NCI-H82 treated with DMSO at 0.1 percent for 48 hours (cell line): ENCODE data around the gene MGAT1.
"Not testable (repeated sequence)": the region's sequence is repeated elsewhere in the genome, so short reads cannot be mapped to it uniquely, and the experiment has no call there.

Experiments
- DNase-seq: peaks from one replicate; lab custom pipeline; 2025; ENCODE audit not compliant: unreplicated experiment; lab: John Stamatoyannopoulos, UW

The MGAT1 gene

GRCh38 chr5:180802325-180803180 lies at the start of gene MGAT1:
Gene MGAT1 (minus strand): TSS chr5:180802806. CDS start chr5:180792971, 9,835 bp downstream.
- DNase-seq: no peak

- no peak for DNase-seq
Observed at GRCh38 chr5:180850434-180851078, 48.0 kb upstream of the MGAT1 start.

GRCh38 chr5:180849827-180850226 lies 47.2 kb upstream of the MGAT1 start:
- DNase-seq: no peak

GRCh38 chr5:180848878-180849277 lies 46.3 kb upstream of the MGAT1 start:
- no peak for DNase-seq

GRCh38 chr5:180848265-180848664 lies 45.7 kb upstream of the MGAT1 start:
- DNase-seq: no peak

- no peak for DNase-seq
Observed at GRCh38 chr5:180847026-180847425, 44.4 kb upstream of the MGAT1 start.

- no peak for DNase-seq
Observed at GRCh38 chr5:180844858-180845257, 42.3 kb upstream of the MGAT1 start.

GRCh38 chr5:180844432-180844831 lies 41.8 kb upstream of the MGAT1 start:
- DNase-seq: no peak

- no peak for DNase-seq
Observed at GRCh38 chr5:180839935-180840334, 37.3 kb upstream of the MGAT1 start.

- no peak for DNase-seq
Observed at GRCh38 chr5:180839227-180839626, 36.6 kb upstream of the MGAT1 start.

GRCh38 chr5:180837478-180837877 lies 34.9 kb upstream of the MGAT1 start:
- DNase-seq: no peak

- no peak for DNase-seq
Observed at GRCh38 chr5:180832638-180833068, 30.0 kb upstream of the MGAT1 start.

- no peak for DNase-seq
Observed at GRCh38 chr5:180831139-180832093, 28.8 kb upstream of the MGAT1 start.

GRCh38 chr5:180830253-180831138 lies 27.9 kb upstream of the MGAT1 start:
- peak; percentile 84 for DNase-seq

GRCh38 chr5:180829726-180830125 lies 27.1 kb upstream of the MGAT1 start:
- no peak for DNase-seq

GRCh38 chr5:180828756-180829531 lies 26.3 kb upstream of the MGAT1 start:
- DNase-seq: not testable (repeated sequence)

GRCh38 chr5:180827374-180827773 lies 24.8 kb upstream of the MGAT1 start:
- DNase-seq: peak; percentile 26

- no peak for DNase-seq
Observed at GRCh38 chr5:180825768-180826525, 23.3 kb upstream of the MGAT1 start.
